NCI-H1930 (cell line): Measurements from ENCODE around the gene PRPH.
"Not testable (repeated sequence)": the region's sequence is repeated elsewhere in the genome, so short reads cannot be mapped to it uniquely, and the experiment has no call there.

Experiments
- DNase-seq, 2 experiments: peaks; one replicate each; lab custom pipeline; 2025; lab: John Stamatoyannopoulos, UW

Gene PRPH

GRCh38 chr12:49276304-49277290 is 18.4 kb upstream of the PRPH start:
- no peak for DNase-seq

GRCh38 chr12:49277466-49277865 is 17.5 kb upstream of the PRPH start:
- no peak for DNase-seq

GRCh38 chr12:49279706-49280159 is 15.2 kb upstream of the PRPH start:
- DNase-seq = no peak

GRCh38 chr12:49280545-49280944 is 14.4 kb upstream of the PRPH start:
- DNase-seq = not testable (repeated sequence)

GRCh38 chr12:49282302-49282701 is 12.6 kb upstream of the PRPH start:
- no peak for DNase-seq

- DNase-seq = not testable (repeated sequence)
These were observed 12.1 kb upstream of the PRPH start for GRCh38 chr12:49282740-49283375.

GRCh38 chr12:49283541-49284429 is 11.2 kb upstream of the PRPH start:
- DNase-seq = no peak

GRCh38 chr12:49284672-49285071 is 10.3 kb upstream of the PRPH start:
- DNase-seq = no peak

- no peak for DNase-seq
These were observed 7.1 kb upstream of the PRPH start for GRCh38 chr12:49287876-49288275.

- peak; percentile 27 to 35 for DNase-seq
These were observed 6.5 kb upstream of the PRPH start for GRCh38 chr12:49288412-49288853.

GRCh38 chr12:49288922-49289555 is 5.9 kb upstream of the PRPH start:
- no peak for DNase-seq

- no peak for DNase-seq
These were observed 2.3 kb upstream of the PRPH start for GRCh38 chr12:49292729-49293055.

- no peak for DNase-seq
These were observed 1.6 kb upstream of the PRPH start for GRCh38 chr12:49293056-49293956.

GRCh38 chr12:49294086-49294803 is 702 bp upstream of the PRPH start:
- DNase-seq = no peak

GRCh38 chr12:49294804-49295081 is 204 bp upstream of the PRPH start:
- DNase-seq = no peak

- peak; percentile 68 to 76 for DNase-seq
These were observed 1.3 kb downstream of the PRPH start for GRCh38 chr12:49296034-49296835.

- DNase-seq = peak; percentile 66 to 72
These were observed 2.1 kb downstream of the PRPH start for GRCh38 chr12:49296836-49297694.

- DNase-seq = no peak
These were observed 2.7 kb downstream of the PRPH start for GRCh38 chr12:49297695-49298060.
